GM18867 (cell line): ENCODE data around the gene NELFB.

Experiments
- ATAC-seq: cut with Tn5 transposase; IDR thresholded peaks from one replicate; pipeline ENCODE4 v1.9.1; 2021; ENCODE audit warnings: mild to moderate bottlenecking, moderate library complexity; ENCODE audit not compliant: unreplicated experiment

NELFB gene

GRCh38 chr9:137311986-137312851 lies 57.1 kb downstream of the NELFB start:
- no peak for ATAC-seq

- no peak for ATAC-seq
These were observed 57.8 kb downstream of the NELFB start for GRCh38 chr9:137312852-137313325.

- no peak for ATAC-seq
These were observed 58.3 kb downstream of the NELFB start for GRCh38 chr9:137313326-137313936.

- no peak for ATAC-seq
These were observed 58.9 kb downstream of the NELFB start for GRCh38 chr9:137313956-137314560.

- no peak for ATAC-seq
These were observed 59.7 kb downstream of the NELFB start for GRCh38 chr9:137314561-137315560.

GRCh38 chr9:137315581-137316011 lies 60.5 kb downstream of the NELFB start:
- no peak for ATAC-seq

- no peak for ATAC-seq
These were observed 61.2 kb downstream of the NELFB start for GRCh38 chr9:137316012-137316981.

GRCh38 chr9:137317021-137317717 lies 62.0 kb downstream of the NELFB start:
- ATAC-seq = no peak

GRCh38 chr9:137317718-137318511 lies 62.8 kb downstream of the NELFB start:
- ATAC-seq = no peak

GRCh38 chr9:137318602-137319001 lies 63.5 kb downstream of the NELFB start:
- ATAC-seq = no peak

GRCh38 chr9:137319011-137319738 lies 64.0 kb downstream of the NELFB start:
- ATAC-seq = no peak

GRCh38 chr9:137319739-137320551 lies 64.8 kb downstream of the NELFB start:
- no peak for ATAC-seq

GRCh38 chr9:137320555-137321384 lies 65.6 kb downstream of the NELFB start:
- no peak for ATAC-seq

GRCh38 chr9:137321726-137322361 lies 66.7 kb downstream of the NELFB start:
- no peak for ATAC-seq
